Measurements from ENCODE around the gene GRWD1. TPM values are rescaled to one million over a fixed set of nuclear protein-coding genes. Genes with fewer than 3 reads are reported as not detected.
A peak's percentile ranks its signal among the peaks of the same experiment; 100 is the strongest.

GRWD1 gene
- total RNA-seq, 1 donor from 2014 or later, result 31.9 TPM

DNA sequence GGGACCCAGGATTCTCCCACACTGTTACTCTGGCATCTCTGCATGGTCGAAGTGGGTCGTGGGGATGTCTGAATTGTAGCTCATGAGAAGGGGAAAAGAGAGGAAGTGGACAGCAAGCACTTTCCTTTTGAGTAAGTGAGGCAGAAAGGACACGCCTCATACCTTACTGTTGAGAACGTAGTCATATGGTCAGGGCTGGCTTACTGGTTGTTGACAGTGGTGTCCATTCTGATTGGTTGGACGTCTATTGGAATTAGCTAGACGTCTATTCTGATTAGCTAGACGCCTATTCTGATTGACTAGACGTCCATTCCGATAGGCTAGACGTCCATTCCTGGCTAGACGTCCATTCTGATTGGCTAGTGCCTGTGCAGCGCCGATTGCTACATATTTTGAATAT lies 39.9 kb upstream of the GRWD1 start:
- DNase-seq (ENCODE audit: low read depth) (peak; percentile 49), FAIRE-seq (peak; percentile 86)
- Histone ChIP-seq H3K36me3 (ENCODE audit: control insufficient read depth, insufficient read depth, low read length) (no peaks in the 10 kb centered on the region), H3K4me3 (ENCODE audit: low read depth, low read length) (no peak overlapping the region), H3K27me3 (ENCODE audit: control insufficient read depth, insufficient read depth, low read length) (no peaks in the 10 kb centered on the region)
- TF ChIP-seq, protein P1, sequence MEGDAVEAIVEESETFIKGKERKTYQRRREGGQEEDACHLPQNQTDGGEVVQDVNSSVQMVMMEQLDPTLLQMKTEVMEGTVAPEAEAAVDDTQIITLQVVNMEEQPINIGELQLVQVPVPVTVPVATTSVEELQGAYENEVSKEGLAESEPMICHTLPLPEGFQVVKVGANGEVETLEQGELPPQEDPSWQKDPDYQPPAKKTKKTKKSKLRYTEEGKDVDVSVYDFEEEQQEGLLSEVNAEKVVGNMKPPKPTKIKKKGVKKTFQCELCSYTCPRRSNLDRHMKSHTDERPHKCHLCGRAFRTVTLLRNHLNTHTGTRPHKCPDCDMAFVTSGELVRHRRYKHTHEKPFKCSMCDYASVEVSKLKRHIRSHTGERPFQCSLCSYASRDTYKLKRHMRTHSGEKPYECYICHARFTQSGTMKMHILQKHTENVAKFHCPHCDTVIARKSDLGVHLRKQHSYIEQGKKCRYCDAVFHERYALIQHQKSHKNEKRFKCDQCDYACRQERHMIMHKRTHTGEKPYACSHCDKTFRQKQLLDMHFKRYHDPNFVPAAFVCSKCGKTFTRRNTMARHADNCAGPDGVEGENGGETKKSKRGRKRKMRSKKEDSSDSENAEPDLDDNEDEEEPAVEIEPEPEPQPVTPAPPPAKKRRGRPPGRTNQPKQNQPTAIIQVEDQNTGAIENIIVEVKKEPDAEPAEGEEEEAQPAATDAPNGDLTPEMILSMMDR (IDR thresholded peaks at IDR 0.05; ENCODE audit: insufficient read depth, low read length, severe bottlenecking), result no peak

GRCh38 chr19:48413879-48414587 lies 31.8 kb upstream of the GRWD1 start:
- FAIRE-seq (no peak), DNase-seq (ENCODE audit: low read depth) (peak; percentile 48)
- TF ChIP-seq, protein P1 (IDR thresholded peaks at IDR 0.05; ENCODE audit: insufficient read depth, low read length, severe bottlenecking), result no peak

DNA sequence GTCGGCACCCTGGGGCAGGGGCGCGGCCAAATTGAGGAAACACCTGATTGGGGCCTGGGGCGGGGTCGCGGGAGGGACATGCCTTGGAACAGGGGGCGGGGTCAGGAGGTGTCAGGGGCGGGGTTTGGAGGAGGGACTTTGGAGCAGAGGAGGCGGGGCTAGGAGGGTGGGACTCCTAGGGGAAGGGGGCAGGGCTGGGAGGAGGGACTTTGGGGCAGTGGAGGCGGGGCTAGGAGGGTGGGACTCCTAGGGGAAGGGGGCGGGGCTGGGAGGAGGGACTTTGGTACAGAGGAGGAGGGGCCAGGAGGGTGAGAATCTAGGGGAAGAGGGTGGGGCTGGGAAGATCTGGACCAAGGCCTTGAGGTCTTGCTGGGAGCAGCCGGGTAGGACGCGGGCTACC lies 30.4 kb upstream of the GRWD1 start:
- Histone ChIP-seq H3K36me3 (ENCODE audit: control insufficient read depth, insufficient read depth, low read length) (no peaks in the 10 kb centered on the region), H3K4me3 (ENCODE audit: low read depth, low read length) (no peak overlapping the region), H3K27me3 (ENCODE audit: control insufficient read depth, insufficient read depth, low read length) (peaks cover 4% of the 10 kb centered on the region)
- peak; percentile 57 for DNase-seq (ENCODE audit: low read depth)
- FAIRE-seq, result no peak
- TF ChIP-seq, protein P1 (IDR thresholded peaks at IDR 0.05; ENCODE audit: insufficient read depth, low read length, severe bottlenecking), result no peak

More at GRCh38 chr19:48413879-48414587, 31.8 kb upstream of the GRWD1 start:
- Histone ChIP-seq H3K4me3 (ENCODE audit: low read depth, low read length) (no peak overlapping the region), H3K36me3 (ENCODE audit: control insufficient read depth, insufficient read depth, low read length) (no peaks in the 10 kb centered on the region), H3K27me3 (ENCODE audit: control insufficient read depth, insufficient read depth, low read length) (peaks cover 4% of the 10 kb centered on the region)

- DNase-seq (ENCODE audit: low read depth) (no peak), FAIRE-seq (no peak)
- no peak overlapping the region for H3K4me3 ChIP-seq (ENCODE audit: low read depth, low read length)
- H3K27me3 ChIP-seq (ENCODE audit: control insufficient read depth, insufficient read depth, low read length), result peaks cover 4% of the 10 kb centered on the region
- no peaks in the 10 kb centered on the region for H3K36me3 ChIP-seq (ENCODE audit: control insufficient read depth, insufficient read depth, low read length)
- TF ChIP-seq, protein P1 (IDR thresholded peaks at IDR 0.05; ENCODE audit: insufficient read depth, low read length, severe bottlenecking), result no peak
Measured at GRCh38 chr19:48415806-48416221, 30.0 kb upstream of the GRWD1 start.

DNA sequence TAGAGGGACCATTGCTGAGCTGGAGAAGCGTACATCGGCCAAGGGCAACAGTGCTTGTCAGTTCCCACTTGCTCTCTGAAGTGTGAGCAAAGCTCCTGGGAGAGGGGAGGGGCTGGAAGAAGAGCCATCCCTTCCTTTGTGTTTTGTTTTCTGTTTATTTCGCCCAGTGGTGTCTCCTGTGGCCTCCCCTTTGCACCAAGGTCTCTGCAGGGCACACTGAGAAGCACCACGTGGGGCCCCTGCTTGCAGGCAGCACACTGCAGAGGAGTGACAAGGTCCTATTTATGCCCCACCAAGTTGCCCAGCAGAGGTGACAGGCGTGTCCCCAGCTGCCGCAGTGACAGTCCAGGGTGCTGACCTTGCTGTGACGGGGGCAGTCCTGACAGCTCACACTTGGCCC lies 28.4 kb upstream of the GRWD1 start:
- no peaks in the 10 kb centered on the region for H3K36me3 ChIP-seq (ENCODE audit: control insufficient read depth, insufficient read depth, low read length)
- H3K27me3 ChIP-seq (ENCODE audit: control insufficient read depth, insufficient read depth, low read length), result peaks cover 4% of the 10 kb centered on the region
- FAIRE-seq (no peak), DNase-seq (ENCODE audit: low read depth) (no peak)
- TF ChIP-seq, protein P1 (IDR thresholded peaks at IDR 0.05; ENCODE audit: insufficient read depth, low read length, severe bottlenecking), result no peak
- H3K4me3 ChIP-seq (ENCODE audit: low read depth, low read length), result no peak overlapping the region
